GM18499 (cell line): ENCODE results near the gene TNS1.

Source experiments
- ATAC-seq: cut with Tn5 transposase; IDR thresholded peaks from one replicate; pipeline ENCODE4 v1.9.1; 2021; ENCODE audit warnings: moderate number of reproducible peaks; ENCODE audit not compliant: insufficient read depth, unreplicated experiment

Gene TNS1

GRCh38 chr2:218002143-218002844 lies 501 bp downstream of the TNS1 start:
- no peak for ATAC-seq

- ATAC-seq: no peak
Observed at GRCh38 chr2:218001629-218002028, 1.2 kb downstream of the TNS1 start.

GRCh38 chr2:218000136-218000535 lies 2.7 kb downstream of the TNS1 start:
- no peak for ATAC-seq

- ATAC-seq: no peak
Observed at GRCh38 chr2:217999595-217999959, 3.2 kb downstream of the TNS1 start.

- ATAC-seq: no peak
Observed at GRCh38 chr2:217998926-217999594, 3.7 kb downstream of the TNS1 start.

- no peak for ATAC-seq
Observed at GRCh38 chr2:217997510-217997909, 5.3 kb downstream of the TNS1 start.

GRCh38 chr2:217996361-217996760 lies 6.4 kb downstream of the TNS1 start:
- ATAC-seq: no peak

GRCh38 chr2:217995731-217996231 lies 7.0 kb downstream of the TNS1 start:
- ATAC-seq: no peak

- no peak for ATAC-seq
Observed at GRCh38 chr2:217994776-217995274, 8.0 kb downstream of the TNS1 start.

- no peak for ATAC-seq
Observed at GRCh38 chr2:217993817-217994463, 8.9 kb downstream of the TNS1 start.

GRCh38 chr2:217993138-217993537 lies 9.7 kb downstream of the TNS1 start:
- no peak for ATAC-seq

GRCh38 chr2:217992061-217992460 lies 10.7 kb downstream of the TNS1 start:
- ATAC-seq: no peak

GRCh38 chr2:217990791-217991465 lies 11.9 kb downstream of the TNS1 start:
- no peak for ATAC-seq

- ATAC-seq: no peak
Observed at GRCh38 chr2:217990389-217990788, 12.4 kb downstream of the TNS1 start.

- no peak for ATAC-seq
Observed at GRCh38 chr2:217989221-217989948, 13.4 kb downstream of the TNS1 start.

GRCh38 chr2:217988840-217989204 lies 14.0 kb downstream of the TNS1 start:
- ATAC-seq: no peak

GRCh38 chr2:217988014-217988839 lies 14.6 kb downstream of the TNS1 start:
- no peak for ATAC-seq

- ATAC-seq: no peak
Observed at GRCh38 chr2:217987391-217987790, 15.4 kb downstream of the TNS1 start.

- ATAC-seq: no peak
Observed at GRCh38 chr2:217986256-217986961, 16.4 kb downstream of the TNS1 start.
